Uterus (tissue), 2 donors: ENCODE data around the gene USP53.

Source experiments
- CTCF ChIP-seq, 4 experiments: fragments of 200-600 bp in 2 of 4; fragments of 450-650 bp in 2 of 4; sonication (generic) in 2 of 4; IDR thresholded peaks; one replicate each; pipeline ENCODE4 v1.5.1; 2016 to 2019; ENCODE audit warnings: antibody characterized with exemption in 4 of 4, mild to moderate bottlenecking in 2 of 4, moderate library complexity in 1 of 4
- POLR2A ChIP-seq, 2 donors: fragments of 450-650 bp; IDR thresholded peaks; one replicate each; pipeline ENCODE4 v1.6.1; 2016; ENCODE audit warnings: antibody characterized with exemption in 2 of 2, mild to moderate bottlenecking in 1 of 2, moderate library complexity in 1 of 2

GRCh38 chr4:119286377-119287002 is 74.0 kb downstream of the USP53 start:
- TF ChIP-seq CTCF (IDR thresholded peaks at IDR 0.05): peak; percentile 68 to 73 (median 71)
- no peak for TF ChIP-seq POLR2A (IDR thresholded peaks at IDR 0.05)
